ENCODE data around the gene ARID5B. TPM values are rescaled to one million over a fixed set of nuclear protein-coding genes. Genes with fewer than 3 reads are reported as not detected.

The ARID5B gene
- total and polyA plus RNA-seq, 2 donors (not counting 1 experiment from before 2014, with no cell fraction given) = 118 to 145 TPM

DNA sequence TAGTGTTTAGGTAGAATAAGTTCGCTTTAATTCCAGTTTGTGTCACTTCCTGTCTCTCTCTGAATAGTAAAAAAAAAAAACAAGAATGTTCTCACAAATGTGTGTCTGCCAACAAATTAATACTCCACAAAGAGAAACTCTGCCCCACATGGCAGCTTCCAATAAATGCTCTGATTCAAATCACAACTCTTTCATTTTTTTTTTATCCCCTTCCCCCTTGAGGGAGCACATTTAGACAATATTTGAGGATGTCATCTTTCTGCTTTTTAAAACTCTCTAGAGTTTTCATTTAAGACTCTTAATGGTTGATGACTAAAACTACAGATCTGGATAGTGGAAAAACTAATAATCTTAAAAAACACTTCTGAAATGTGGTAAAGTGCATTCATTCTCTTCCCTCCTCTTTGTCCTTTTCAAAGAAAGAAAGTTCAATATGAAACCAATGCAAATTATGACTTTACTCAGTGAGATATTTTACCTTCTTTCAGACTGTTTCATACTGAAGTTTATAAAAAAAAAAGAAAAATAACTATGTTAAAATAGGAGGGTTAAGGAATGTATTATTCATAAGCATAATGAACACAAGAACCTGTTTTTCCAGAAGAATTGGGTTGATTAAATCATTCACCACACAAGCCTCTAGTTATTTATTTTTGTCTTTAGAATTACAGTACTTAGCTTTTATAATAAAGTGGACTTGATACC lies 42.3 kb downstream of the ARID5B start:
- DNase-seq (ENCODE audit: low read depth in 2 of 2) = peak; percentile 73 to 77
- Histone ChIP-seq H3K36me3 (ENCODE audit: control insufficient read depth, insufficient read depth, low read length) (peaks cover 3% of the 10 kb centered on the region), H3K9me3 (ENCODE audit: control insufficient read depth, insufficient read depth, low read depth, low read length) (no peaks in the 10 kb centered on the region), H2AFZ (ENCODE audit: low read length) (no peak overlapping the region), H3K4me3 (replicated peaks in 1 of 4; ENCODE audit: control extremely low read depth in 1 of 4, insufficient read depth in 1 of 4, low read depth in 3 of 4, low read length in 4 of 4) (no peak overlapping the region), H3K27ac (ENCODE audit: insufficient read depth, low read length) (peak overlapping the region; percentile 69), H3K9ac (ENCODE audit: insufficient read depth, low read length) (no peak overlapping the region), H3K79me2 (ENCODE audit: control insufficient read depth, insufficient read depth, low read length) (peaks cover 20% of the 10 kb centered on the region), H3K4me2 (ENCODE audit: extremely low read depth, insufficient read depth, low read length) (no peak overlapping the region), H4K20me1 (ENCODE audit: control insufficient read depth, extremely low read depth, insufficient read depth, low read length) (no peaks in the 10 kb centered on the region), H3K4me1 (ENCODE audit: control insufficient read depth, extremely low read depth, insufficient read depth, low read length) (peaks cover 21% of the 10 kb centered on the region), H3K27me3 (ENCODE audit: control insufficient read depth, insufficient read depth, low read length) (no peaks in the 10 kb centered on the region)
- no peak for TF ChIP-seq EZH2 (IDR thresholded peaks at IDR 0.05; ENCODE audit: low read length, missing control alignments)
- TF ChIP-seq, protein P1, sequence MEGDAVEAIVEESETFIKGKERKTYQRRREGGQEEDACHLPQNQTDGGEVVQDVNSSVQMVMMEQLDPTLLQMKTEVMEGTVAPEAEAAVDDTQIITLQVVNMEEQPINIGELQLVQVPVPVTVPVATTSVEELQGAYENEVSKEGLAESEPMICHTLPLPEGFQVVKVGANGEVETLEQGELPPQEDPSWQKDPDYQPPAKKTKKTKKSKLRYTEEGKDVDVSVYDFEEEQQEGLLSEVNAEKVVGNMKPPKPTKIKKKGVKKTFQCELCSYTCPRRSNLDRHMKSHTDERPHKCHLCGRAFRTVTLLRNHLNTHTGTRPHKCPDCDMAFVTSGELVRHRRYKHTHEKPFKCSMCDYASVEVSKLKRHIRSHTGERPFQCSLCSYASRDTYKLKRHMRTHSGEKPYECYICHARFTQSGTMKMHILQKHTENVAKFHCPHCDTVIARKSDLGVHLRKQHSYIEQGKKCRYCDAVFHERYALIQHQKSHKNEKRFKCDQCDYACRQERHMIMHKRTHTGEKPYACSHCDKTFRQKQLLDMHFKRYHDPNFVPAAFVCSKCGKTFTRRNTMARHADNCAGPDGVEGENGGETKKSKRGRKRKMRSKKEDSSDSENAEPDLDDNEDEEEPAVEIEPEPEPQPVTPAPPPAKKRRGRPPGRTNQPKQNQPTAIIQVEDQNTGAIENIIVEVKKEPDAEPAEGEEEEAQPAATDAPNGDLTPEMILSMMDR (conservative IDR thresholded peaks at IDR 0.05 in 1 of 2, IDR thresholded peaks at IDR 0.05 in 1 of 2; ENCODE audit: low read depth in 1 of 2, low read length in 2 of 2) = no peak

DNA sequence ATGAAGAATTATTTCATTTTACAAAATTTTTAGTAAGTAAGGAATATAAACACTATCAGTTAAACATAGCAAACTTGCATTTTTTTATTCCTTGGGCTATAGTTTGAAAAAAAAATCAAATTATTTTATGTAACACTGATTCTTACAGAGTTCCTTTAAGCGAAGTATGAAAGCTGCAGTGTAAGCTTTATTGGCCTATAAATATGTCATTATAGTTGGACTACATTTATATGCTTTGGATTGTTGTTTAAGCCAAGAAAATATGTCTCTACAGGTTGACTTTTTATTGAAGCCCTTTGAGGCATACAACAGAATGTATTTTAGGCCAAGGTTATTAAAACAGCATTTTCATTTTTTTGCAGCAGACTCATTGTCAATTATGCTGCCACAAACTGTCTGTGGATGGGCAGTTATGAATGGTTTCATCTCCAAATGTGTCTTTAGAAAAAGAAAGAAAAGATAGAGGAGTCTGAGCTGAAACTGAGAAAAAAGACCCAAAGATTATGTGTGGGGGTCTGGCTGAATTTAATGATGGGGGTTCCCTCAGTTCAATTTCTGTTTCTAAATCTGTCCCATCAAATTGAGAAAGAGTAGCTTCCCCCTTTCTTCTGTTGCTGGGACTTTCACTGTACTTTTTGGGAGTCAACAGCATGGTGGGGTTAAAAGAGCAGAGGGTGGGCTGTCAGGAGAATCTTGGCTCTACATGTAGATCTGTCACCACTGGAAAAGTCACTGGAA lies 43.1 kb downstream of the ARID5B start:
- H3K9ac ChIP-seq (ENCODE audit: insufficient read depth, low read length) = no peak overlapping the region
- peaks cover 20% of the 10 kb centered on the region for H3K79me2 ChIP-seq (ENCODE audit: control insufficient read depth, insufficient read depth, low read length)
- H3K9me3 ChIP-seq (ENCODE audit: control insufficient read depth, insufficient read depth, low read depth, low read length) = no peaks in the 10 kb centered on the region
- no peaks in the 10 kb centered on the region for H3K27me3 ChIP-seq (ENCODE audit: control insufficient read depth, insufficient read depth, low read length)
- peaks cover 17% of the 10 kb centered on the region for H3K4me1 ChIP-seq (ENCODE audit: control insufficient read depth, extremely low read depth, insufficient read depth, low read length)
- H3K36me3 ChIP-seq (ENCODE audit: control insufficient read depth, insufficient read depth, low read length) = peaks cover 4% of the 10 kb centered on the region
- H4K20me1 ChIP-seq (ENCODE audit: control insufficient read depth, extremely low read depth, insufficient read depth, low read length) = no peaks in the 10 kb centered on the region
- H2AFZ ChIP-seq (ENCODE audit: low read length) = no peak overlapping the region
- no peak overlapping the region for H3K27ac ChIP-seq (ENCODE audit: insufficient read depth, low read length)
- TF ChIP-seq EZH2 (IDR thresholded peaks at IDR 0.05; ENCODE audit: low read length, missing control alignments) = no peak
- TF ChIP-seq, protein P1 (conservative IDR thresholded peaks at IDR 0.05 in 1 of 2, IDR thresholded peaks at IDR 0.05 in 1 of 2; ENCODE audit: low read depth in 1 of 2, low read length in 2 of 2) = no peak
- H3K4me2 ChIP-seq (ENCODE audit: extremely low read depth, insufficient read depth, low read length) = no peak overlapping the region
- H3K4me3 ChIP-seq (replicated peaks in 1 of 4; ENCODE audit: control extremely low read depth in 1 of 4, insufficient read depth in 1 of 4, low read depth in 3 of 4, low read length in 4 of 4) = no peak overlapping the region
- DNase-seq (ENCODE audit: low read depth in 2 of 2) = no peak

DNA sequence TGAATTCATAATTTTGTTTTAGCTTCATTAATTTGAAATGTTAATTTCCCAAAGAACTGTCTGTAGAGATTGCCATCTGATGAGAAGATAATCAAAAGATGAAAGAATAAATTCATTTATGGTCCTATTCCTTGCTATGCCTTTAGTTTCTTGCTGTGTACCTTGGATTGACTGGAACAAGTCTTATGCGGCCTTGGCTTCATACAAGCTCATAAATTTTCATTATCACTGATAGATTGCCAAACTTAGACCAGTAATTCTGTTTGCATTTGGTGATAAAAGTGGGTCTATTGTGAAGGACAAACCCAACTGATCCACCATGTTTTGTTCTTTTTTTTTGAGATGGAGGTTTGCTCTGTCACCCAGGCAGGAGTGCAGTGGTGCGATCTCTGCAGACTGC lies 48.2 kb downstream of the ARID5B start:
- Histone ChIP-seq H3K9me3 (ENCODE audit: control insufficient read depth, insufficient read depth, low read depth, low read length) (no peaks in the 10 kb centered on the region), H3K27ac (ENCODE audit: insufficient read depth, low read length) (no peak overlapping the region), H3K27me3 (ENCODE audit: control insufficient read depth, insufficient read depth, low read length) (no peaks in the 10 kb centered on the region), H3K4me2 (ENCODE audit: extremely low read depth, insufficient read depth, low read length) (no peak overlapping the region), H2AFZ (ENCODE audit: low read length) (no peak overlapping the region), H3K79me2 (ENCODE audit: control insufficient read depth, insufficient read depth, low read length) (peaks cover 7% of the 10 kb centered on the region), H3K4me3 (replicated peaks in 1 of 4; ENCODE audit: control extremely low read depth in 1 of 4, insufficient read depth in 1 of 4, low read depth in 3 of 4, low read length in 4 of 4) (no peak overlapping the region), H4K20me1 (ENCODE audit: control insufficient read depth, extremely low read depth, insufficient read depth, low read length) (no peaks in the 10 kb centered on the region), H3K36me3 (ENCODE audit: control insufficient read depth, insufficient read depth, low read length) (peaks cover 6% of the 10 kb centered on the region), H3K4me1 (ENCODE audit: control insufficient read depth, extremely low read depth, insufficient read depth, low read length) (no peaks in the 10 kb centered on the region), H3K9ac (ENCODE audit: insufficient read depth, low read length) (no peak overlapping the region)
- no peak for DNase-seq (ENCODE audit: low read depth in 2 of 2)
- TF ChIP-seq, protein P1 (conservative IDR thresholded peaks at IDR 0.05 in 1 of 2, IDR thresholded peaks at IDR 0.05 in 1 of 2; ENCODE audit: low read depth in 1 of 2, low read length in 2 of 2) = no peak
- TF ChIP-seq EZH2 (IDR thresholded peaks at IDR 0.05; ENCODE audit: low read length, missing control alignments) = no peak

Data from fibroblast of lung (primary cell).